GM18951 (cell line): Measurements from ENCODE around the gene NLRC5.

Source experiments
- POLR2A ChIP-seq: IDR thresholded peaks from 4 replicates; pipeline ENCODE4 v1.6.1; 2011; ENCODE audit warnings: mild to moderate bottlenecking; ENCODE audit not compliant: insufficient read length, insufficient read depth; ENCODE audit errors: extremely low read depth
- in situ Hi-C: fragments of 300-500 bp; cut with MboI; formaldehyde crosslinking; loops from one replicate; pipeline ENCODE4 v1.12.0; 2022; ENCODE audit warnings: low sequenced_read_pairs, mixed read lengths, inconsistent platforms; ENCODE audit not compliant: unreplicated experiment

The NLRC5 gene

DNA sequence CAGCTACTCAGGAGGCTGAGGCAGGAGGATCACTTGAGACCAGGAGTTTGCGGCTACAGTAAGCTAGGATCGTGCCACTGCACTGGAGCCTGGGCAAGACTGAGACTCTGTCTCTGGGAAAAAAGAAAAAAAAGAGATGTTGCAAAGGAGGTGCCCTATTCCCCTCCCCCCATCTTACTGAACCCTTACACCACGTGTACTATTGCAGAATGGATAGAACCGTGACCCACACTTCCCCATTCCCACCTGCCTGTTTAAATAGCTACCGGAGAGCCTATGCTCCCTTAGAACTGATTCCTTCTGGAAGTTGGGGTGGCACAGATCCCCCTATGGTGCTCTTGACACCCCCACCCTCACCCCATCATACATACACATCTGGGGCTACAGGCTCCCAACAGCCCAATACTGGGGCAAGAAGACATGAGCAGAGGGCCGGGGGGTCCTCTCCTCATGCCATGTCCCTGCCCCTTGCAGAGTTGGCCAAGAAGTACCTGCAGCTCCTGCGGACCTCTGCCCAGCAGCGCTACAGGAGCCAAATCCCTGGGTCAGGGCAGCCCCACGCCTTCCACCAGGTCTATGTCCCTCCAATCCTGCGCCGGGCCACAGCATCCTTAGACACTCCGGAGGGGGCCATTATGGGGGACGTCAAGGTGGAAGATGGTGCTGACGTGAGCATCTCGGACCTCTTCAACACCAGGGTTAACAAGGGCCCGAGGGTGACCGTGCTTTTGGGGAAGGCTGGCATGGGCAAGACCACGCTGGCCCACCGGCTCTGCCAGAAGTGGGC lies 35.7 kb downstream of the NLRC5 start:
- peak; percentile 18 for TF ChIP-seq POLR2A
- in situ Hi-C loops, result no loop called here

DNA sequence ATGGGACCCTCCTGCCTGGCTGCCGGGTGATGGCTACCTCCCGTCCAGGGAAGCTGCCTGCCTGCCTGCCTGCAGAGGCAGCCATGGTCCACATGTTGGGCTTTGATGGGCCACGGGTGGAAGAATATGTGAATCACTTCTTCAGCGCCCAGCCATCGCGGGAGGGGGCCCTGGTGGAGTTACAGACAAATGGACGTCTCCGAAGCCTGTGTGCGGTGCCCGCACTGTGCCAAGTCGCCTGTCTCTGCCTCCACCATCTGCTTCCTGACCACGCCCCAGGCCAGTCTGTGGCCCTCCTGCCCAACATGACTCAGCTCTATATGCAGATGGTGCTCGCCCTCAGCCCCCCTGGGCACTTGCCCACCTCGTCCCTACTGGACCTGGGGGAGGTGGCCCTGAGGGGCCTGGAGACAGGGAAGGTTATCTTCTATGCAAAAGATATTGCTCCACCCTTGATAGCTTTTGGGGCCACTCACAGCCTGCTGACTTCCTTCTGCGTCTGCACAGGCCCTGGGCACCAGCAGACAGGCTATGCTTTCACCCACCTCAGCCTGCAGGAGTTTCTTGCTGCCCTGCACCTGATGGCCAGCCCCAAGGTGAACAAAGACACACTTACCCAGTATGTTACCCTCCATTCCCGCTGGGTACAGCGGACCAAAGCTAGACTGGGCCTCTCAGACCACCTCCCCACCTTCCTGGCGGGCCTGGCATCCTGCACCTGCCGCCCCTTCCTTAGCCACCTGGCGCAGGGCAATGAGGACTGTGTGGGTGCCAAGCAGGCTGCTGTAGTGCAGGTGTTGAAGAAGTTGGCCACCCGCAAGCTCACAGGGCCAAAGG lies 36.8 kb downstream of the NLRC5 start:
- in situ Hi-C loops, result no loop called here
- TF ChIP-seq POLR2A, result no peak

DNA sequence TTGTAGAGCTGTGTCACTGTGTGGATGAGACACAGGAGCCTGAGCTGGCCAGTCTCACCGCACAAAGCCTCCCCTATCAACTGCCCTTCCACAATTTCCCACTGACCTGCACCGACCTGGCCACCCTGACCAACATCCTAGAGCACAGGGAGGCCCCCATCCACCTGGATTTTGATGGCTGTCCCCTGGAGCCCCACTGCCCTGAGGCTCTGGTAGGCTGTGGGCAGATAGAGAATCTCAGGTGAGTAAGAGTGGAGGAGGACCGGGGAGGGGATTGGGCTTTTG lies 37.4 kb downstream of the NLRC5 start:
- no peak for TF ChIP-seq POLR2A
- in situ Hi-C loops, result no loop called here

DNA sequence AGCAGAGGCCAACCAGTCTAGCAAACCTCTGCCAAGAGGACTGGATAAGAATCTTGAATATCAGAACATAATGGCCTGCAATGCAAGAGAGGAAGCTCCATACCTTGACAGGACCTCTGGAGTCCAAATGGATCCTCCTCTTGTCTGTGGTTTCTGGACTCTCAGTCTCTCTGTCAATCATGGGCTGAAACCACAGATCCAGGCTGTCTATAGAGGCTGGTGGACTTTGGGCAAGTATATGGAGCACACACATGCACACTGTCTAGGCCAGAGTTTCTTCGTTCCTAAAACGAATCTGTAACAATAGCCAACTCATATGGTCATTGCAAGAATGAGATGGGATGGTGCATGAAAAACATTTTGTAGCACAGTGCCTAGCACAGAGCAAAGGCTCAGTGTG lies 37.7 kb downstream of the NLRC5 start:
- in situ Hi-C loops, result no loop called here
- no peak for TF ChIP-seq POLR2A

DNA sequence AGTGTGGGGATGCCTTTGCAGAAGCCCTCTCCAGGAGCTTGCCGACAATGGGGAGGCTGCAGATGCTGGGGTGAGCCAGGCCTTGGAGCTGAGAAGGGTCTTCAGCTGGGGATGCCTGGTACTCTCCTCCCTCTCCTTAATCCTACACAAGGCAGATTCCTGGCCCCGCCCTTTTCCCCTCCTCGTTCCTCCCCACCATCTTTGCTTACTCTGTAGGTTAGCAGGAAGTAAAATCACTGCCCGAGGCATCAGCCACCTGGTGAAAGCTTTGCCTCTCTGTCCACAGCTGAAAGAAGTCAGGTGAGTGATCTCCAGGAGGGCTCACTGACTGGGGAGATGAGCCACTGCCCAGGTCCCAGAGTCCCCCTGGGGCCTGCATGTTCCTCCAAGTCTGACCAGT lies 38.7 kb downstream of the NLRC5 start:
- no peak for TF ChIP-seq POLR2A
- in situ Hi-C loops, result no loop called here

DNA sequence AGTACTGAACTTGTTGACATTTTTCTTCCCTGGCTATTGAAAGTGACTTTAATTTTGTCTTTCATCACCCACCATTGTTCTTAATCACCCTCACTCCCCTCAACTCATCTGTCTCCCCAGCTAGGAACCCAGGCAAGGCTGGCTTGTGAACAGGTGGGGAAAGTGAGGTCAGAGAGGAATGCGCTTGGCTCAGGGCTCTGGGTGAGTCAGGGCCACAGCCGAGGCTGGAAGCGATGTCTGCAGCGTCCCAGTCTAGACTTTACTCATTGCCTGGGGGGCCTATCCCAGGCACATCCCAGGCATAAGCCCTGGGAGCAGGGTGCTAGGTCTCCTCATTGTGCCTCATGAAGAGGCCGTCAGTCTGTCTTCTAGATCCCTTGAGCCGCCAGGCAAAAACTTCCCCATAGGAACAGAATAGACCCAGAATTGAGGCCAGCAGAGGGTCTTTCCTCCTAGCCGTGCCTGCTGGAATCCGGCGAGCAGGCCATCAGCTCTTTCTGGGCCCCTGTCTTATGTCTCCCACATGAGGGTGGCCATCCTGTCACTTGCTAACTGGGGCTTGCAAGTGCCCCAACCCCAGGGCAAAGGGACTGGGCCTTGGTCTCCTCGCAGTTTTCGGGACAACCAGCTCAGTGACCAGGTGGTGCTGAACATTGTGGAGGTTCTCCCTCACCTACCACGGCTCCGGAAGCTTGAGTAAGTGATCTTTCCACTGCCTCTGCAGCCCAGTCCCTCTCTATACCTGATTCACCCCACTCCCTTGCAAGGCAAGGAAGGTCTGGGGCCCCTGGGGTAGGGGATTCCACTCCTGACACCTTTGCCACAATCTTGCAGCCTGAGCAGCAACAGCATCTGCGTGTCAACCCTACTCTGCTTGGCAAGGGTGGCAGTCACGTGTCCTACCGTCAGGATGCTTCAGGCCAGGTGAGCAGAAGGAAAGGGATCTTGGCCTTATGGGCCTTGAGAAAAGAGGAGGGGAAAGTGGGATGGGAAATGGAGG lies 40.1 kb downstream of the NLRC5 start:
- TF ChIP-seq POLR2A, result no peak
- in situ Hi-C loops, result no loop called here

DNA sequence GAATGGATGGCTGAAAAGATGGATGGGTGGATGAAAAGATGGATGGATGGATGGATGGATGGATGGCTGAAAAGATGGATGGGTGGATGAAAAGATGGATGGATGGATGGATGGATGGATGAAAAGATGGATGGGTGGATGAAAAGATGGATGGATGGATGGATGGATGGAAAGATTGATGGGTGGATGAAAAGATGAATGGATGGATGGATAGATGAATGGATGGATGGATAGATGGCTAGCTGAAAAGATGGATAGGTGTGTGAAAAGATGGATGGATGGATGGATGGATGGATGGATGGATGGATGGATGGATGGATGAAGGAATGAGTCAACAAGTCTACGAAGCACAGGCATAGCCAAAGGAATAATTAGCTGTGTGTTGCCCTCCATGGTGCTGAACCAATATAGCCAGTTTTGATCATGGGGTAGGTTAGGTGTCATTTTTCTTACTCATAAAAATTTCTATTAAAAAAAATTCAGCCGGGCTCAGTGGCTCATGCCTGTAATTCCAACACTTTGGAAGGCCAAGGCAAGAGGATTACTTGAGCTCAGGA lies 41.1 kb downstream of the NLRC5 start:
- no peak for TF ChIP-seq POLR2A
- in situ Hi-C loops, result no loop called here

DNA sequence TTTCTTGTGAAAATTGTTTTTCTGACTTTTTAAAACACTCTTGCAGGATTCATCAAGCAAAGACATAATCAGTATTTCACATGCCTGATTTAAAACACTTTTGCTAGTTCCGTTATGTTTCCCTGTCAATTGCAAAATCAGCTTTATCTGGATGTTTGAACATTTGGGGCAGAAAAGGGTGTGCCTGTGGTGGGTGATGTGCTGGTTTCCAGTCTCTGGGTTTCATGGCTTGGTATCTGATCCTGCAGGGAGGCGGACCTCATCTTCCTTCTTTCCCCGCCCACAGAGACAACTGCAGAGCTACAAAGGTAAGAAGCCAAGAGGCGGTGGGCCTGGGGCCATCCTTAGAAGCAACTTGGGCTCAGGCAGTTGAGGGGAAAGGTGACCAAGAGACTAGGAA lies 41.8 kb downstream of the NLRC5 start:
- no peak for TF ChIP-seq POLR2A
- in situ Hi-C loops, result no loop called here

DNA sequence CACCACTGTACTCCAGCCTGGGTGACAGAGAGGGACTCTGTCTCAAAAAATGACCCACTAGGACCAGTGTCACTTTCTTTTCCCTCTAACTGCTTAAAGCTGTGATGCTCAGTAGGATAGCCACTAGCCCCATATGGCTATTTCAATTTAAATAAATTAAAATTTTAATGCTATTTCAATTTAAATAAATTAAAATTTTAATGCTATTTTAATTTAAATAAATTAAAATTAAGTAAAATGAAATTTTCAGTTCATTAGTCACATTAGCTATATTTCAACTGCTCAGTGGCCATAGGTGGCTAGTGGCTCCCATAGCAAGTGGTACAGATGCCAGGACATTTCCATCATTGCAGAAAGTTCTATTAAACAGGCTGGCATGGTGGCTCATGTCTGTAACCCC lies 43.0 kb downstream of the NLRC5 start:
- no peak for TF ChIP-seq POLR2A
- in situ Hi-C loops, result no loop called here

DNA sequence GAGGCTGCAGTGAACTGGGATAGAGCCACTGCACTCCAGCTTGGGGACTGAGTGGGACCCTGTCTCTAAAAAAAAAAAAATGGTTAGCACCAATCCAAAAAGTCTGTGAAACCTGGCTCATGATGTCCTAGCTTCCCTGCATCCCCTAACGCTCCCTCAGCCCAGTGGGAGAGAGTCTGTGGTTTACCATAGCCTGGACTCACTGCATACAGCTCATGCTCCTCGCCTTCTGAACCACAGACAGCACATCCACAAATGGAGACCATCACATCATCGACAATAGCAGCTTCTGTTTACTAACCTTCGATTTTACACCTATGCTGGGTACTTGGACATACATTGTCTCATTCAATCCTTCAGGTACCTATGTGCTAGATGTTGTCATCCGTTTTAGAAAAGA lies 43.6 kb downstream of the NLRC5 start:
- in situ Hi-C loops, result no loop called here
- no peak for TF ChIP-seq POLR2A

DNA sequence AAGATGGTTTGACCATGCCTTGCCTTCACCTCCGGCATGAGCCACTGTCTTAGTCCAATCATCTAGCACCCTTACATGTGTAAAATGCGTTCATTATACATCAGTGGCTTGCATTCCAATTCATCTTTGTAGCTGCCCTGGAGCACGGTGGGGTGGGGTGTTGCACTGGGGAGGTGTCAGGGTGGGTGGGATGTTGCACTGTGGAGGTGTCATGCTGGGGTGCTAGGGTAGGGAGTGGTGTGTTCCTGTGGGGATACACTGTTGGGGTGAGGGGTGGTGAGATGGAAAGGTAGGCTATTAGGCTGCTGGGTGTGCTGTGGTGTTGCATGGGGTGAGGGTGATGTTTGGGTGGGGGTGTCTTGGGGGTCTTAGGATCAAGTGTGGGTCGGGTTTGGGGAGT lies 47.0 kb downstream of the NLRC5 start:
- in situ Hi-C loops, result no loop called here
- TF ChIP-seq POLR2A, result no peak

DNA sequence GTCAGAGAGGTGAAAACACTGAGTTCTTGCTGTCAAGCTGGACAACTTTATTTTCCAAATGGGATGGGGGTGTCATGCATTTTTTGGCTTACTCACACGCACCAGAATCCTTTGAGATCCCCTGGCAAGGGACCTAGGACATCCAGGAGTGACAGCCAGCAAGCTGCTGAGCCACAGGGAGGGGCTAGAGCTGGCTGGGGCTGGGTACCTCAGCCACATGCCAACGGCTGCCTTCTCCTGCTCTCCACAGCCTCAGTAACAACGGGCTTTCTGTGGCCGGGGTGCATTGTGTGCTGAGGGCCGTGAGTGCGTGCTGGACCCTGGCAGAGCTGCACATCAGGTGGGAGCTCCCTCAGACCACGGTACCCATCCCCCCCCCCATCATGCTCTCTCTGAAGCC lies 47.6 kb downstream of the NLRC5 start:
- in situ Hi-C loops, result no loop called here
- TF ChIP-seq POLR2A, result peak; percentile 20

DNA sequence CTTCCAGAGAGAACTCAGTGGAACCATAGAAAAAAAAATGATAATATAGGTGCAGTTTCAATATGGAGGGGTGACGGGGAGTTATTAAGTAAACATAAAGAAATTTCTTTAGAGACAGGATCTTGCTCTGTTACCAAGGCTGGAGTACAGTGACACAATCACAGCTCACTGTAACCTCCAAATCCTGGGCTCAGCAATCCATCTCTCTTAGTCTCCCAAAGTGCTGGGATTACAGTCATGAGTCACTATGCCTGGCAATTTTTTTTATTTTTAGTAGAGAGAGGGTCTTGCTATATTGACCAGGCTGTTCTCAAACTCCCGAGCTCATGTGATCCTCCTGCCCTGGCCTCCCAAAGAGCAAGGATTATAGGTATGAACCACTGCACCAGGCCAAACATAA lies 48.8 kb downstream of the NLRC5 start:
- in situ Hi-C loops, result no loop called here
- no peak for TF ChIP-seq POLR2A
